ENCODE data around the gene OPCML. TPM values are rescaled to one million over a fixed set of nuclear protein-coding genes. Genes with fewer than 3 reads are reported as not detected.

The OPCML gene
- total RNA-seq, 1 donor from 2014 or later: not detected

DNA sequence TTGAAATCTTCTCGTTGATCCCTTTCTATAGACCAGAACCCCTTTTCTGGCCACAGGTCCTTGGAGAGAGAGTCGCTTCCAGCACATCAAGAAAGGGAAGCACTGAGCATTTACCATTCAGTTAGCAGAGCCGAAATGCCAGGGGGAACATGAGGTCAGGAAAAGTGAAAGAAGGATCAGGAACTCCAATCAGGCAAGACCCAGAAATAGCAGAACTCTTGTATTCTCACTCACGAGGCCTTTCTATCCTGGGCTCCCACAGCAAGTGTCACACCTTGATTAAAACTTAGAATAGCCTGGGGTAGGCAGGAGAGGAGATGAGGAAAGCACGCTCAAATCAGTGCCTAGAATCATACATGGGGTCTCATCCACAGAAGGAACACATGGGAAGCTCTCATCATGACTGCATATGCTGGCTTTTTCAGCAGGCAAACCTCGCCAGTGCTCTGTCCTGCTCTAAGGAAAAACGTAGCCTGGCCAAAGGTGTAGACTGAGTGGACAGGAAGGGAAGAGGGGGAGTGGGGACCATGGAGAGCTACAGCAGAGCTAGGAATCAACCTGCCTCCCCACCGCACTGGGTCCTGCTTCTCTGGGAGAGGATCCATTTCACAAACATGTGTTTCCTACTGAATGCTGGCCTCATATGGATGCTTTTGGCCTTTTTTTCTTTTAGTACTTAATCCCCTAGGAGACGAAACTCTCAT, 40.5 kb downstream of the OPCML start:
- ATAC-seq (ENCODE audit: low read depth): no peak
- ChIA-PET POLR2A (no interaction called here), CTCF (no interaction called here)
- Mint-ChIP-seq H3K27ac (no peak overlapping the region), H3K4me1 (no peaks in the 10 kb centered on the region), H3K36me3 (ENCODE audit: low read depth) (no peaks in the 10 kb centered on the region), H3K4me3 (no peak overlapping the region), H3K9me3 (peaks cover 5% of the 10 kb centered on the region), H3K27me3 (no peaks in the 10 kb centered on the region)
- DNase-seq: no peak
- intact Hi-C loops (cut with micrococcal nuclease): no loop called here
- TF ChIP-seq, protein P1, sequence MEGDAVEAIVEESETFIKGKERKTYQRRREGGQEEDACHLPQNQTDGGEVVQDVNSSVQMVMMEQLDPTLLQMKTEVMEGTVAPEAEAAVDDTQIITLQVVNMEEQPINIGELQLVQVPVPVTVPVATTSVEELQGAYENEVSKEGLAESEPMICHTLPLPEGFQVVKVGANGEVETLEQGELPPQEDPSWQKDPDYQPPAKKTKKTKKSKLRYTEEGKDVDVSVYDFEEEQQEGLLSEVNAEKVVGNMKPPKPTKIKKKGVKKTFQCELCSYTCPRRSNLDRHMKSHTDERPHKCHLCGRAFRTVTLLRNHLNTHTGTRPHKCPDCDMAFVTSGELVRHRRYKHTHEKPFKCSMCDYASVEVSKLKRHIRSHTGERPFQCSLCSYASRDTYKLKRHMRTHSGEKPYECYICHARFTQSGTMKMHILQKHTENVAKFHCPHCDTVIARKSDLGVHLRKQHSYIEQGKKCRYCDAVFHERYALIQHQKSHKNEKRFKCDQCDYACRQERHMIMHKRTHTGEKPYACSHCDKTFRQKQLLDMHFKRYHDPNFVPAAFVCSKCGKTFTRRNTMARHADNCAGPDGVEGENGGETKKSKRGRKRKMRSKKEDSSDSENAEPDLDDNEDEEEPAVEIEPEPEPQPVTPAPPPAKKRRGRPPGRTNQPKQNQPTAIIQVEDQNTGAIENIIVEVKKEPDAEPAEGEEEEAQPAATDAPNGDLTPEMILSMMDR (IDR thresholded peaks at IDR 0.05): no peak

DNA sequence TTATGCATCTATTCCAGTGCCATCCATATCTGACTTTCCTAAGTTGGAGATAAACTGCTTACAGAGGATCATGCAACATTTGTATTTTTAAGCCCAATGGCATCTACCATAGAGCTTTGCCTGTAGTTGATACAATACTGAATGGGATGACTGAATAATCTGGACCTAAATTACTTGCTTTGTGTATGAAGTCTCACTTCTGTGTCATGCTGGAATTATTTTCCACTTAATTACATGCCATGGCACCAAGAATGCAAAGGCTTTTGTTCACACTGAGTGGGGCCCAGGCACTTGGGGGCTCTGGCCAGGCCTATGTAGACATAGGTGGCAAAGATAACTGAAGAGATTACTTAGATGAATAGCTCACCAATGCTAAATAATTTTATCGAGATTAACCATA, 51.6 kb downstream of the OPCML start:
- TF ChIP-seq, protein P1 (IDR thresholded peaks at IDR 0.05): no peak
- no peak overlapping the region for H3K4me3 Mint-ChIP-seq
- intact Hi-C loops (cut with micrococcal nuclease): no loop called here
- no peaks in the 10 kb centered on the region for H3K27me3 Mint-ChIP-seq
- H3K27ac Mint-ChIP-seq: no peak overlapping the region
- no peak for ATAC-seq (ENCODE audit: low read depth)
- H3K36me3 Mint-ChIP-seq (ENCODE audit: low read depth): no peaks in the 10 kb centered on the region
- no peaks in the 10 kb centered on the region for H3K4me1 Mint-ChIP-seq
- H3K9me3 Mint-ChIP-seq: no peaks in the 10 kb centered on the region
- CTCF ChIA-PET: no interaction called here
- POLR2A ChIA-PET: no interaction called here
- DNase-seq: no peak

DNA sequence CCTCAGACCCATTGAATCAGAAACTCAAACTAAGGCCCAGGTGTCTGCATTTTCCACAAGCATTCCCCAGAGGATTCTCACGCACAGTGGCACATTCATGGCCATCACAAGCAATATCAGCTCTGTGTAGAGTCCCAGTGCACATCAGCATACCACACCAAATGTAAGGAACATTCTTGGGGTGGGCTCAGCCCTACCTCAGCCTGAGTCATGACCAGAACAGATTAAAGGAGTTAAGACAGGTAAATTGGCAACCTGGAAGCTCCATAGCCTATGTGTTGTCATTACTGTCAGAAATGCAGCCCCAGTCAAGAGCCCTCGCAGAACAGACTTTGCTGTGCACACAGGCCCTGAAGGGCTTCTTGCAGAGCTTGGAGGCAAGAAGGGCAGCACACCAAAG, 53.1 kb downstream of the OPCML start:
- ChIA-PET CTCF (no interaction called here), POLR2A (no interaction called here)
- ATAC-seq (ENCODE audit: low read depth) (no peak), DNase-seq (no peak)
- Mint-ChIP-seq H3K36me3 (ENCODE audit: low read depth) (no peaks in the 10 kb centered on the region), H3K27me3 (no peaks in the 10 kb centered on the region), H3K4me3 (no peak overlapping the region), H3K9me3 (no peaks in the 10 kb centered on the region), H3K27ac (no peak overlapping the region), H3K4me1 (no peaks in the 10 kb centered on the region)
- TF ChIP-seq, protein P1 (IDR thresholded peaks at IDR 0.05): no peak
- intact Hi-C loops (cut with micrococcal nuclease): no loop called here

DNA sequence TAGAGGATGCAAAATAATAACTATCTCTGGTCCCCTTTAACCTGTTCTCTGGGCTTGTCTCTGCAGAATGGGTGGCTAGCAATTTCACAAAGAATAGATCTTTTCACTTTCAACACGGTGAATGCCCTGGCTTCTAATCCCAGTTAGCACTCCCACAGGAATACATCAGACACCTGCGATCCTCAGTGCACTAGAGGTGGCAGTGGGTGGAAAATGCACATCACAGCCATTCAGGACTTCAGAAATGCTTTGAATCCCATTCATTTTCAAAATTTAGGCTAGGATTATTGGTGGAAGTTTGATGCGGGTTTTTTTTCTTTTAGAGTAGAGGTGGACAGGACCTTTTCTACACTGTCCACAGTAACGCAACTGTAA, 55.1 kb downstream of the OPCML start:
- no peak for DNase-seq
- no peaks in the 10 kb centered on the region for H3K4me1 Mint-ChIP-seq
- ChIA-PET CTCF (no interaction called here), POLR2A (no interaction called here)
- H3K9me3 Mint-ChIP-seq: no peaks in the 10 kb centered on the region
- H3K27me3 Mint-ChIP-seq: no peaks in the 10 kb centered on the region
- TF ChIP-seq, protein P1 (IDR thresholded peaks at IDR 0.05): no peak
- H3K4me3 Mint-ChIP-seq: no peak overlapping the region
- H3K27ac Mint-ChIP-seq: no peak overlapping the region
- no peak for ATAC-seq (ENCODE audit: low read depth)
- intact Hi-C loops (cut with micrococcal nuclease): no loop called here
- H3K36me3 Mint-ChIP-seq (ENCODE audit: low read depth): no peaks in the 10 kb centered on the region

DNA sequence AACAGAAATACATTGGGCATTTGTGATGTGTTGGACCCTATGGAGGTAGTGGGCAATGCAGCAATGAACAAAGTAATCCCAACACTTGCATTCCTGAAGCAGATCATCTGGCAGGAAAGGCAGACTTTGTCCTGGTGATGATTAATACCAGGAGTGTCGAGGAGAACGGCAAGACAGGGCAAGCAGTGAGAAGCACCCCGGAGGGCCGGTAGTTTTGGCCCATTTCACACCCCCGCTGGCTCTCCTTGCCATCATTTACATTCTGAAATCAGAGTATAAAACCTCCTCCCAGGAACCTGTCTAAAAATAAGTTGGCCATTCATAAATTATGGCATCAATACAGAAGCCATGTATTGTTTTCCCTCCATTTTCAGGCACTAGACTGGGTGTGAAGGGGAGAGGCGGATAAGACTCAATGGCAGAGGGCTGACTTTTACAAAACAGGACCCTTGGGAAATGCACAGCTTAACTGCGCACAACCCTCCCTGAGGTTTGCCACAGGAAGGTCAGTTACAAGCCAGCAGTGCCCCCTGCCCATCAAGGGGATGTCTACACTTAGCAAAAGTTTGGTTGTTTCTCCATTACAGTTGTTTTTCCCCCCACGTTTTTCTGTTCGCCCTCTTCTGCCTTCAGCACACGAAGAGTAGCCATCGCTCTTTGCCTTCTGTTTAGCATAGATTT, 55.6 kb downstream of the OPCML start:
- no peak overlapping the region for H3K27ac Mint-ChIP-seq
- ATAC-seq (ENCODE audit: low read depth) (no peak), DNase-seq (no peak)
- TF ChIP-seq, protein P1 (IDR thresholded peaks at IDR 0.05): no peak
- ChIA-PET POLR2A (no interaction called here), CTCF (no interaction called here)
- H3K4me1 Mint-ChIP-seq: no peaks in the 10 kb centered on the region
- H3K27me3 Mint-ChIP-seq: no peaks in the 10 kb centered on the region
- H3K4me3 Mint-ChIP-seq: no peak overlapping the region
- H3K9me3 Mint-ChIP-seq: no peaks in the 10 kb centered on the region
- intact Hi-C loops (cut with micrococcal nuclease): no loop called here
- H3K36me3 Mint-ChIP-seq (ENCODE audit: low read depth): no peaks in the 10 kb centered on the region

Data from activated B cell treated with CpG ODN at 0.5 μM for 24 hours (primary cell).